Heart right ventricle (tissue), 16 donors: ENCODE data around the gene HSPA2. TPM values are rescaled to one million over a fixed set of nuclear protein-coding genes. Genes with fewer than 3 reads are reported as not detected.
A peak's percentile ranks its signal among the peaks of the same experiment; 100 is the strongest.

Experiments
- ATAC-seq, 8 donors: fragments of 200-7000 bp; cut with Tn5 transposase; one replicate each; pipeline ENCODE4 v1.9.1; 2020; ENCODE audit warnings: mild to moderate bottlenecking in 8 of 8, moderate library complexity in 8 of 8, moderate number of reproducible peaks in 1 of 8
- DNase-seq, 2 donors: peaks; one replicate each; pipeline ENCODE4 v3.0.0-alpha.2; 2020
- H3K27ac ChIP-seq, 10 donors: fragments of 200-600 bp; sonication (generic) in 2 of 10; one replicate each; pipeline versions ENCODE4 v1.5.0 to v1.8.0; 2020 to 2022; ENCODE audit warnings: mild to moderate bottlenecking in 3 of 10
- H3K27me3 ChIP-seq, 7 donors: fragments of 200-600 bp; one replicate each; pipeline ENCODE4 v1.8.0; 2021 to 2022; ENCODE audit warnings: mild to moderate bottlenecking in 2 of 7
- H3K36me3 ChIP-seq, 9 donors: fragments of 200-600 bp; sonication (generic) in 1 of 9; one replicate each; pipeline versions ENCODE4 v1.5.0 to v1.8.0; 2020 to 2022; ENCODE audit warnings: mild to moderate bottlenecking in 2 of 9
- H3K4me1 ChIP-seq, 9 donors: fragments of 200-600 bp; sonication (generic) in 1 of 9; one replicate each; pipeline versions ENCODE4 v1.5.0 to v1.8.0; 2020 to 2022; ENCODE audit warnings: mild to moderate bottlenecking in 4 of 9
- H3K4me3 ChIP-seq, 10 donors: fragments of 200-600 bp; sonication (generic) in 2 of 10; one replicate each; pipeline versions ENCODE4 v1.5.0 to v1.8.0; 2020 to 2022; ENCODE audit warnings: mild to moderate bottlenecking in 7 of 10, moderate library complexity in 2 of 10
- H3K9me3 ChIP-seq, 11 donors: fragments of 200-600 bp in 10 of 11; sonication (generic) in 2 of 11; one replicate each; pipeline versions ENCODE4 v1.5.0 to v1.8.0; 2013 to 2022; ENCODE audit warnings: mild to moderate bottlenecking in 2 of 11, control low read depth in 1 of 11, moderate library complexity in 1 of 11
- CTCF ChIP-seq, 9 donors: fragments of 200-600 bp; sonication (generic) in 2 of 9; IDR thresholded peaks; one replicate each; pipeline versions ENCODE4 v1.5.0 to v1.8.0; 2021 to 2022; ENCODE audit warnings: antibody characterized with exemption in 9 of 9, mild to moderate bottlenecking in 5 of 9, moderate library complexity in 1 of 9
- WGBS, 2 donors: extraction: QIAGEN DNeasy Blood & Tissue Kit; methylation state at CpG; one replicate each; pipeline ENCODE4 v1.1.7; 2013; ENCODE audit warnings: inconsistent platforms in 1 of 2; 5-methylcytosine and 5-hydroxymethylcytosine counted together
- intact Hi-C, 10 donors: fragments of 100-400 bp; cut with DNase I; formaldehyde crosslinking; loops; one replicate each; pipeline versions ENCODE4 v1.11.1 to v1.14.2; 2022
- polyA plus RNA-seq, 2 donors: library from polyadenylated mRNA; stranded (reverse); fragments of 200-250 nt; gene quantifications; one replicate each; pipeline ENCODE4 v1.2.3, GENCODE V29; 2013
- total RNA-seq, 10 donors: library from RNA; stranded (reverse); fragmentation: NEBNext Ultra II Directional in 3 of 10; extraction: Animal tissue kit (Norgen Biotek cat#: 25700) in 3 of 10; gene quantifications; one replicate each; pipeline versions ENCODE4 v1.2.1 to v1.2.4, GENCODE V29; 2021 to 2023
- donor health status: Arrhythmogenic right ventricular cardiomyopathy.
- donor health status: ischemic (EF 13 %, LVEDD 7.1; RV severe dilation, severe dysfunction).
- donor health status: healthy with polysubstance abuse.
- donor health status: DM: no; HTN: yes; CAD: no.
- donor health status: DM: no; HTN: no; CAD: no.
- donor health status: ischemic (EF 25% LVEDD 6.9; RV normal size, moderate dysfunction).
- donor health status: ischemic (EF 25% LVEDD 5.7; RV mildly dilated, moderate dysfunction).
- donor health status: healthy.
- donor health status: DM: yes; HTN: yes; CAD: no.
- donor health status: Ischemic cardiomyopathy.
- donor health status: ischemic (EF 35%, LVEDD 5.7; RV mildly dilated, moderate dysfunction).
- donor health status: nonischemic (EF 11% LVEDD 7.7; RV severe dilation, severe dysfunction).
- donor health status: DM: yes; HTN: yes; CAD: no.
- donor health status: PGD.
- donor health status: ischemic (EF 29% LVEDD 5.4; RV normal size, mild dysfunction).
- donor health status: nonischemic (EF 23%, LVEDD 6.1; RV moderate dilation, normal function).

HSPA2 gene
- total and polyA plus RNA-seq, 12 donors = 2.6 to 77.6 (median 29.9) TPM

GRCh38 chr14:64496764-64497163, 43.8 kb upstream of the HSPA2 start:
- DNase-seq = no peak
- Histone ChIP-seq H3K4me3 (no peak overlapping the region), H3K36me3 (peaks cover 0 to 38% (median 0%) of the 10 kb centered on the region in 9 donors), H3K9me3 (no peaks in the 10 kb centered on the region), H3K27me3 (no peaks in the 10 kb centered on the region), H3K27ac (peak overlapping the region in 4 of 10 donors; percentile 47 to 78 (median 72)), H3K4me1 (peaks cover 2 to 66% (median 34%) of the 10 kb centered on the region in 9 donors)
- intact Hi-C loops = no loop called here
- no peak for ATAC-seq
- no peak for TF ChIP-seq CTCF (IDR thresholded peaks at IDR 0.05)

GRCh38 chr14:64500088-64500487, 40.5 kb upstream of the HSPA2 start:
- no peak for TF ChIP-seq CTCF (IDR thresholded peaks at IDR 0.05)
- DNase-seq = no peak
- 91 to 94% methylated on average over 1 of the region's 1 CpG for WGBS, 2 donors
- ATAC-seq = no peak
- intact Hi-C loops = loop anchor here in 1 of 10 donors (10.0 kb wide), 1 partner anchor 155 kb away; no protein-coding TSS in a partner anchor
- H3K36me3 ChIP-seq = peaks cover 0 to 20% (median 0%) of the 10 kb centered on the region in 9 donors
- peaks cover 5 to 64% (median 34%) of the 10 kb centered on the region in 9 donors for H3K4me1 ChIP-seq
- H3K27ac ChIP-seq = peak overlapping the region in 5 of 10 donors; percentile 41 to 100 (median 98)
- no peaks in the 10 kb centered on the region for H3K27me3 ChIP-seq
- H3K4me3 ChIP-seq = no peak overlapping the region
- no peaks in the 10 kb centered on the region for H3K9me3 ChIP-seq

GRCh38 chr14:64501411-64502171, 39.0 kb upstream of the HSPA2 start:
- 40 to 44% methylated on average over 8 of the region's 8 CpGs for WGBS, 2 donors
- H3K36me3 ChIP-seq = peaks cover 0 to 11% (median 0%) of the 10 kb centered on the region in 9 donors
- H3K4me1 ChIP-seq = peaks cover 5 to 74% (median 45%) of the 10 kb centered on the region in 9 donors
- DNase-seq (peak; percentile 38 to 60), ATAC-seq (peak in 3 of 8 donors; percentile 8 to 28 (median 25))
- TF ChIP-seq CTCF (IDR thresholded peaks at IDR 0.05) = peak in 2 of 9 donors; percentile 7 to 33
- no peaks in the 10 kb centered on the region for H3K27me3 ChIP-seq
- H3K9me3 ChIP-seq = no peaks in the 10 kb centered on the region
- intact Hi-C loops = loop anchor here in 1 of 10 donors (10.0 kb wide), 1 partner anchor 157 kb away; no protein-coding TSS in a partner anchor
- H3K4me3 ChIP-seq = peak overlapping the region in 9 of 10 donors; percentile 8 to 97 (median 78)
- peak overlapping the region; percentile 47 to 100 (median 99) for H3K27ac ChIP-seq

GRCh38 chr14:64502456-64502855, 38.1 kb upstream of the HSPA2 start:
- H3K4me1 ChIP-seq = peaks cover 5 to 75% (median 54%) of the 10 kb centered on the region in 9 donors
- peak overlapping the region; percentile 97 to 100 (median 99) for H3K27ac ChIP-seq
- peak overlapping the region; percentile 66 to 97 (median 79) for H3K4me3 ChIP-seq
- no peak for ATAC-seq
- WGBS, 2 donors = 42 to 52% methylated on average over 6 of the region's 6 CpGs
- no peak for TF ChIP-seq CTCF (IDR thresholded peaks at IDR 0.05)
- intact Hi-C loops = loop anchor here in 1 of 10 donors (10.0 kb wide), 1 partner anchor 158 kb away; no protein-coding TSS in a partner anchor
- no peak for DNase-seq
- no peaks in the 10 kb centered on the region for H3K27me3 ChIP-seq
- no peaks in the 10 kb centered on the region for H3K9me3 ChIP-seq
- H3K36me3 ChIP-seq = peaks cover 0 to 11% (median 0%) of the 10 kb centered on the region in 9 donors
